ENCODE data around the gene CDH23. TPM values are rescaled to one million over a fixed set of nuclear protein-coding genes. Genes with fewer than 3 reads are reported as not detected.

Gene CDH23
- total RNA-seq, 1 experiment from 2014 or later, result 0.03 TPM

DNA sequence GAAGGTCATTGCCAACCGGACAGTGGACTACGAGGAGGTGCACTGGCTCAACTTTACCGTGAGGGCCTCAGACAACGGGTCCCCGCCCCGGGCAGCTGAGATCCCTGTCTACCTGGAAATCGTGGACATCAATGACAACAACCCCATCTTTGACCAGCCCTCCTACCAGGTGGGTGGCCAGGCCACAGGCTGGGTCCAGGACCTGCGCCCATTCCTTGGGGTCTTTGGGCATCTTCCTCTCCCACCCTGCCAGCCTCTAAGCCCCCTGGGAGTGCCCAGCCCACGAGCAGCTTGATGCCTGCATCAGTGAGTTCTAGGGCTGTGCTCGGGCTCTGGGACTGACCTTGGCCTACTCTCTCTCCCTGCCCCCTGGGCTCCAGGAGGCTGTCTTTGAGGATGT lies 402.4 kb downstream of the CDH23 start:
- no peak for DNase-seq (ENCODE audit: low read depth)
- in situ Hi-C loops (cut with HindIII; ENCODE audit: low pct_unique_long_range_greater_than_20kb, low sequenced_read_pairs), result no loop called here

- no peak for DNase-seq (ENCODE audit: low read depth)
- in situ Hi-C loops (cut with HindIII; ENCODE audit: low pct_unique_long_range_greater_than_20kb, low sequenced_read_pairs), result no loop called here
Measured at GRCh38 chr10:71799608-71800453, 403.1 kb downstream of the CDH23 start.

DNA sequence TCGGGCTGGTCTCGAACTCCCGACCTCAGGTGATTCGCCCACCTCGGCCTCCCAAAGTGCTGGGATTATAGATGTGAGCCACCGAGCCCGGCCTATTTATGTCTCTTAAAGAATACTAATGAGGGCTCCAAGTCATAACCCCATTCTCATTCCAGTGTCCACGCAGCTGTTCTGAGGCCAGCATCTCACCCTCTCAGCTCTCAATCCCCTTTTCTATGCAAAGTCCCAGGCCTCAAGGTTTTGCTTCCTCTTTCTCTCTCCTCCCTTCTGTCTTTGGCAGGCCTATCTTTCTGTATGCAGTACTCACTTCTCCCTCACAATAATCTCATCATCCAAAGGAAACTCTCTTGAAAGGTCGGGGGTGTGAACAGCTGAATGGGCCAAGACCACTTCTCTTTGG lies 404.6 kb downstream of the CDH23 start:
- in situ Hi-C loops (cut with HindIII; ENCODE audit: low pct_unique_long_range_greater_than_20kb, low sequenced_read_pairs), result no loop called here

DNA sequence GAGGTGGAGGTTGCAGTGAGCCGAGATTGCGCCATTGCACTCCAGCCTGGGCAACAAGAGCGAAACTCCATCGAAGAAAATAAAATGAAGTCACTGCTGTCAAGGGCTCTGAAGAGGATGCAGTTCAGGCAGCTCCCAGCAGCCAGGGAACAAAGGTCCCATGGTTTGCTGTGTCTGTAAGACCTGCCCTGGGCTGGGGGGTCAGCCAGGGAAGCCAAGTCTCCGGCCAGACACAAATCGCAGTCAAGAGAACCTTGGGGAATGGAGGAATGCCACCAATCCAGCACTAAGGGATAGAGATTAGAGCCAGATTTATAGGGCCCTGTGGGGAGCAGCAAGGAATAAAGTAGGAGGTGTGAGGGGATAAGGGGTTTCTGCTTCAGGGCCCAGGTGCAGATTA lies 405.5 kb downstream of the CDH23 start:
- in situ Hi-C loops (cut with HindIII; ENCODE audit: low pct_unique_long_range_greater_than_20kb, low sequenced_read_pairs), result no loop called here
- DNase-seq (ENCODE audit: low read depth), result no peak

More for the DNA sequence above, 404.6 kb downstream of the CDH23 start:
- no peak for DNase-seq (ENCODE audit: low read depth)

DNA sequence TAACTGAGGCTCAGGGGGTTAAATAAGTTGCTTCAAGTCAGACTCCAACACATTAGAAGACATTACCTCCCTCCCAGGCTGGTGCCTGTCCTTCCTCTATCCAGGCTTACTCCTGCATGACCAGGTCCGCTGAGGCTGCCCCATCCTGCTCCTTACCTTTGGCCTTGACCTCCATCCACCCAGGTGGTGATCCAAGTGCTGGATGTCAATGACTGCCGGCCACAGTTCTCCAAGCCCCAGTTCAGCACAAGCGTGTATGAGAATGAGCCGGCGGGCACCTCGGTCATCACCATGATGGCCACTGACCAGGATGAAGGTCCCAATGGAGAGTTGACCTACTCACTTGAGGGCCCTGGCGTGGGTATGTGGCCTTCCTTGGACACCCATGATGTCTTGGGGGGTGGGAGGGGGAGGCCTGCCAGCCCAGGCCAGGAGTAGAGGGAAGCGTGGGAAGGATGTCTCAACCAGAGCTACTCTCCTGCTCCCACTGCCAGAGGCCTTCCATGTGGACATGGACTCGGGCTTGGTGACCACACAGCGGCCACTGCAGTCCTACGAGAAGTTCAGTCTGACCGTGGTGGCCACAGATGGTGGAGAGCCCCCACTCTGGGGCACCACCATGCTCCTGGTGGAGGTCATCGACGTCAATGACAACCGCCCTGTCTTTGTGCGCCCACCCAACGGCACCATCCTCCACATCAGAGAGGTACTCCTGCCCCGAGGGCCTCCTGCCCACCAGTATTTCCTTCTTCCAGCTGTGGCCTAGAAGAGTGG lies 406.2 kb downstream of the CDH23 start:
- no peak for DNase-seq (ENCODE audit: low read depth)
- in situ Hi-C loops (cut with HindIII; ENCODE audit: low pct_unique_long_range_greater_than_20kb, low sequenced_read_pairs), result no loop called here

DNA sequence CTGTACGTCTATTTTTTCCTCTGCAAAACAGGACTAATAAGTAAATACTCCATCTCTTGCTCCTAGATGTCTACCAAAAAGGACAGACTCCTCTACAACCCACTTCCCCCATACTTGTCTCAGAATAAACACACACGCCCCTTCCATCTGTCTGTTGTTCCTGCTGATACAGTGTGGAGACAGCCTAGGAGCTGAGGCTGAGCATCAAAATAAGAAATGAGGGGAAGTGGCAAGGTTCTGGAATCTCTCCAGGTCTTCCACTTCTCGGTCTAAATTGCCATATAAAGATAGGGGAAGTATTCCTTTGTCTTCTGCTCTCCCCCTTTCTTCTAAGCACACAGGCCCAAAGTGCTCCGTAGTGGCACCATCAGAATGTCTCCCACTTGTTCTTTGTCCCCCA lies 407.4 kb downstream of the CDH23 start:
- no peak for DNase-seq (ENCODE audit: low read depth)
- in situ Hi-C loops (cut with HindIII; ENCODE audit: low pct_unique_long_range_greater_than_20kb, low sequenced_read_pairs), result no loop called here

DNA sequence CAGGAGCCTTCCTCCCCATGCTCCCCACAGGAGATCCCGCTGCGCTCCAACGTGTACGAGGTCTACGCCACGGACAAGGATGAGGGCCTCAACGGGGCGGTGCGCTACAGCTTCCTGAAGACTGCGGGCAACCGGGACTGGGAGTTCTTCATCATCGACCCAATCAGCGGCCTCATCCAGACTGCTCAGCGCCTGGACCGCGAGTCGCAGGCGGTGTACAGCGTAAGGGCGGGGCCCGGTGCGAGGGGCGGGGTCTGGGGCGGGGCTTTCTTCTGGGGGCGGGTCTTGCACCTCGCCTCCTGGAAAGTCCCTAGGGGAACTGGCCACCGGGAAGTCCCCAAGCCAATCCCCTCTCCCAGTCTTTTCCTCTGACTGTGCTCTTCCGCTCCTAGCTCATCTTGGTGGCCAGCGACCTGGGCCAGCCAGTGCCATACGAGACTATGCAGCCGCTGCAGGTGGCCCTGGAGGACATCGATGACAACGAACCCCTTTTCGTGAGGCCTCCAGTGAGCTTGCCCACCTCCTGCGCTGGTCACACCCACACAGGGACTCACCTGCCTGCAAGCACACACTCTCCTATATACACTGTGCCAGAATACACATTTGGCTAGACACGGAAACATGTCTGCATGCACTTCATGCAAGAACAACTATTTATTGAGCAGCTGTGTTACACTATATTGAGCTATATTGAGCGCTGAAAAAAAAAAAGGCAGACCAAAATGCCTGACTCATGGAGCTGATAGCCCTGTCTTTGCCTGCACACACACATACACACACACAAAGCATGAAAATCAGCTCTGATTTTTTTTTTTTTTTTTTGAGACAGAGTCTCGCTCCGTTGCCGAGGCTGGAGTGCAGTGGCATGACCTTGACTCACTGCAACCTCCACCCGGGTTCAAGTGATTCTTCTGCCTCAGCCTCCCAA lies 409.3 kb downstream of the CDH23 start:
- peak; percentile 84 for DNase-seq (ENCODE audit: low read depth)
- in situ Hi-C loops (cut with HindIII; ENCODE audit: low pct_unique_long_range_greater_than_20kb, low sequenced_read_pairs), result no loop called here

DNA sequence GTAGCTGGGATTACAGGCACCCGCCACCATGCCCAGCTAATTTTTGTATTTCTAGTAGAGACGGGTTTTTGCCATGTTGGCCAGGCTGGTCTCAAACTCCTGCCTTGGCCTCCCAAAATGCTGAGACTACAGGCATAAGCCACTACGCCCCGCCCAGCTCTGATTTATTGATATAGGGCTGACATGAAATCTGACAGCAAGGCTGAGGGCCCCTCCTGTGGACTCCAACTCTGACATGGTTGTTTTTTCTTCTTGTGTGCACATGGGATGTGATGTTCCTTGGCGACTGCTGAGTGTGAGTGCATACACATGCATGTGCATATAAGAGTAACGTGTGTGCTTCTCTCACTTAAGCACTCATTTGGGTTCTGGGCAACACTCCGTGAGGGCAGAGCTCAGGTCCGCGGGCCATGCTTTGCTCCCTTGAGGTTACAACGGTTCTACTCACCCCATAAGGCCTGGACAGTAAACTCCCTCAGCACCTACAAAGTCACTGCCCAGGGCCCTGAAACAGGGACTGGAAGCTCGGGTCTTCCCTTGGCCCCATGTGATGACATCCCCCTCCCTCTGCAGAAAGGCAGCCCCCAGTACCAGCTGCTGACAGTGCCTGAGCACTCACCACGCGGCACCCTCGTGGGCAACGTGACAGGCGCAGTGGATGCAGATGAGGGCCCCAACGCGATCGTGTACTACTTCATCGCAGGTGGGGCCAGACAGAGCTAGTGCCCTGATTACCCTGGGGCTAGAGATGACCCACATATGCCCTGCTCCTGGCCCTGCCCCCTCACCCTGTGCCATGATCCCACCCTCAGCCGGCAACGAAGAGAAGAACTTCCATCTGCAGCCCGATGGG lies 410.2 kb downstream of the CDH23 start:
- in situ Hi-C loops (cut with HindIII; ENCODE audit: low pct_unique_long_range_greater_than_20kb, low sequenced_read_pairs), result no loop called here
- DNase-seq (ENCODE audit: low read depth), result no peak

GRCh38 chr10:71807557-71808510 lies 411.1 kb downstream of the CDH23 start:
- in situ Hi-C loops (cut with HindIII; ENCODE audit: low pct_unique_long_range_greater_than_20kb, low sequenced_read_pairs), result no loop called here
- DNase-seq (ENCODE audit: low read depth), result no peak

DNA sequence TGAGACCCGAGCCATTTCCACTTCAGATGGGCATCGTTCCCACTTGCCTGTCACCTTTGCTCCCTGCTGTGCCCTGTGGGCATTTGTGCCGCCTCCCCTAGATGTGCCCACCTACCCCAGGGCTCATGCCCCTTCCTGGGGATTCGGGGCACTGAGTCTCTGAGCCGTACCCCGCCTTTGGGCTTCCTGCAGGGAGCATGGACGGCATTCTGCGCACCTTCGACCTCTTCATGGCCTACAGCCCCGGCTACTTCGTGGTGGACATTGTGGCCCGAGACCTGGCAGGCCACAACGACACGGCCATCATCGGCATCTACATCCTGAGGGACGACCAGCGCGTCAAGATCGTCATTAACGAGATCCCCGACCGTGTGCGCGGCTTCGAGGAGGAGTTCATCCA lies 412.9 kb downstream of the CDH23 start:
- in situ Hi-C loops (cut with HindIII; ENCODE audit: low pct_unique_long_range_greater_than_20kb, low sequenced_read_pairs), result no loop called here
- no peak for DNase-seq (ENCODE audit: low read depth)

DNA sequence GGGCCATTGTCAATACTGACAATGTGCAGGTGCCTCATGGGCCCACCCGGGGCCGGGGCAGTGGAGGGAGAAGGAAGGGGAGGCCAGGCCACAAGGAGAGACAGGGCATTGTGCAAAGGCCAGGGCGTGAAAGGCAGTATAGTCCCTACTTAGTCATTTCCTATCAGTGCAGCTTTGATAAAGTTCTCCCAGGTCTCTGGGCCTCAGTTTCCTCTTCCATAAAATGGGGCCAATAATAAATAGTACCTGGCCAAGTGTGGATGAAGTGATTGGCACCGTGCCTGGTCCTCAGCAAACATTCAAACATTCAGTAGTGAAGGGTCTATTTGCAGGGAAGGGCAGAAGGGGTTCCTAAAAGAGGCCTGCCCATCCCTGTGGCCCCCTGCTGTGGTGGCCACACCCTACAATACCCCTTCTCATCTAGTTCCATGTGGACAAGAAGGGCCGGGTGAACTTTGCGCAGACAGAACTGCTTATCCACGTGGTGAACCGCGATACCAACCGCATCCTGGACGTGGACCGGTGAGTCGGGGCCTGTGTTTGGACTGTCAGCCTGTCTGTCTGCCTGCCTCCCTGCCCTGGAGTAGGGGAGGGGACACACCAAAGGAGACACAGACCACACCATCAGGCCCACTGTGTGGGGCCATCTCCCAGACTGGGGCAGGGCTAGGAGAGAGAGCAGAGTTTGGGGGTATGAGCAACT lies 413.5 kb downstream of the CDH23 start:
- DNase-seq (ENCODE audit: low read depth), result no peak
- in situ Hi-C loops (cut with HindIII; ENCODE audit: low pct_unique_long_range_greater_than_20kb, low sequenced_read_pairs), result no loop called here

- no peak for DNase-seq (ENCODE audit: low read depth)
- in situ Hi-C loops (cut with HindIII; ENCODE audit: low pct_unique_long_range_greater_than_20kb, low sequenced_read_pairs), result no loop called here
Measured at GRCh38 chr10:71811351-71811750, 414.6 kb downstream of the CDH23 start.

GRCh38 chr10:71812016-71812912 lies 415.5 kb downstream of the CDH23 start:
- peak; percentile 69 for DNase-seq (ENCODE audit: low read depth)
- in situ Hi-C loops (cut with HindIII; ENCODE audit: low pct_unique_long_range_greater_than_20kb, low sequenced_read_pairs), result no loop called here

DNA sequence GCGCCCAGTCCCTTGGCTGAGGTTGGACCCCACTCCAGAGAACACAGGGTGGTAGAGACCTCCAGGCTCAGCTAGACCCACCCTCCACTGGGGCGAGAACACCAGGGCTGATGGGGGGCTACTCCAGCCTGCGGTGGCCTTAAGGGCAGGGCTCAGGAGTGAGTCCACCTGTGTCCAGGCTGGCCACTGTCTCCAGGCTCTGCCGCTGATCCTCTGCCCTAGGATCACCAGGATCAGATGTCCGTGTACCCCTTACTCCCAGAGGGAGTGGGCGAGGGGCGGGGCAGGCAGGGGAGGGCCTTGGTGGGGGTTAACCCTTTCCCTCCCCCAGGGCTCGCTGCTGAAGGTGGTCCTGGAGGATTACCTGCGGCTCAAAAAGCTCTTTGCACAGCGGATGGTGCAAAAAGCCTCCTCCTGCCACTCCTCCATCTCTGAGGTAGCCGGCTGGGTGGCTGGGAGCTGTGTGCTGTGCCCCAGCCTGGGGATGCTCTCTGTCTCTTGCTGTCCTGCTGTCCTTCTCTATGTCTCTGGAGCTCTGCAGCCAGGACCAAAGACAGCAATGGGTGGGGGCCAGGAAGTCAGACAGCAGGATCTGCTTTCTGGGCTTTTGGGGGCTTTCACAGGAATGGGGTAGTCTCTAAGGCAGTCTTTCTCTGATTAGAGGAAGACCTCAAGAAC lies 416.3 kb downstream of the CDH23 start:
- in situ Hi-C loops (cut with HindIII; ENCODE audit: low pct_unique_long_range_greater_than_20kb, low sequenced_read_pairs), result no loop called here
- DNase-seq (ENCODE audit: low read depth), result no peak

DNA sequence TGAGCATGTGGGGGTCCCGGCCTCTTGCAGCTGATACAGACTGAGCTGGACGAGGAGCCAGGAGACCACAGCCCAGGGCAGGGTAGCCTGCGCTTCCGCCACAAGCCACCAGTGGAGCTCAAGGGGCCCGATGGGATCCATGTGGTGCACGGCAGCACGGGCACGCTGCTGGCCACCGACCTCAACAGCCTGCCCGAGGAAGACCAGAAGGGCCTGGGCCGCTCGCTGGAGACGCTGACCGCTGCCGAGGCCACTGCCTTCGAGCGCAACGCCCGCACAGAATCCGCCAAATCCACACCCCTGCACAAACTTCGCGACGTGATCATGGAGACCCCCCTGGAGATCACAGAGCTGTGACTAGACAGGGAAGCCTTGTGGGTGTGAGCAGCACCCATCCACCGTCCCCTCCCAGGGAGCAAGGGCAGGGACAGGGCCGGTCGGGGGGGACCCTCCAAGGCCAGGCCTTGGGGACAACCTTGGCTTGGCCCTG lies 418.2 kb downstream of the CDH23 start:
- in situ Hi-C loops (cut with HindIII; ENCODE audit: low pct_unique_long_range_greater_than_20kb, low sequenced_read_pairs), result no loop called here
- DNase-seq (ENCODE audit: low read depth), result no peak

All from Caki2 (cell line).